Measurements from ENCODE around the gene ZDHHC14.

- TF ChIP-seq POLR2A (IDR thresholded peaks at IDR 0.05; ENCODE audit: extremely low read depth, insufficient read length): no peak
- TF ChIP-seq, protein P1, sequence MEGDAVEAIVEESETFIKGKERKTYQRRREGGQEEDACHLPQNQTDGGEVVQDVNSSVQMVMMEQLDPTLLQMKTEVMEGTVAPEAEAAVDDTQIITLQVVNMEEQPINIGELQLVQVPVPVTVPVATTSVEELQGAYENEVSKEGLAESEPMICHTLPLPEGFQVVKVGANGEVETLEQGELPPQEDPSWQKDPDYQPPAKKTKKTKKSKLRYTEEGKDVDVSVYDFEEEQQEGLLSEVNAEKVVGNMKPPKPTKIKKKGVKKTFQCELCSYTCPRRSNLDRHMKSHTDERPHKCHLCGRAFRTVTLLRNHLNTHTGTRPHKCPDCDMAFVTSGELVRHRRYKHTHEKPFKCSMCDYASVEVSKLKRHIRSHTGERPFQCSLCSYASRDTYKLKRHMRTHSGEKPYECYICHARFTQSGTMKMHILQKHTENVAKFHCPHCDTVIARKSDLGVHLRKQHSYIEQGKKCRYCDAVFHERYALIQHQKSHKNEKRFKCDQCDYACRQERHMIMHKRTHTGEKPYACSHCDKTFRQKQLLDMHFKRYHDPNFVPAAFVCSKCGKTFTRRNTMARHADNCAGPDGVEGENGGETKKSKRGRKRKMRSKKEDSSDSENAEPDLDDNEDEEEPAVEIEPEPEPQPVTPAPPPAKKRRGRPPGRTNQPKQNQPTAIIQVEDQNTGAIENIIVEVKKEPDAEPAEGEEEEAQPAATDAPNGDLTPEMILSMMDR (IDR thresholded peaks at IDR 0.05; ENCODE audit: low read depth, low read length): no peak
- no peak for TF ChIP-seq MYC (IDR thresholded peaks at IDR 0.05; ENCODE audit: low read depth, low read length)
- TF ChIP-seq, protein P2, sequence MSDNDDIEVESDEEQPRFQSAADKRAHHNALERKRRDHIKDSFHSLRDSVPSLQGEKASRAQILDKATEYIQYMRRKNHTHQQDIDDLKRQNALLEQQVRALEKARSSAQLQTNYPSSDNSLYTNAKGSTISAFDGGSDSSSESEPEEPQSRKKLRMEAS (IDR thresholded peaks at IDR 0.05; ENCODE audit: low read depth, low read length): no peak
Measured at GRCh38 chr6:157457787-157458186, 76.8 kb downstream of the ZDHHC14 start.

Data from NB4 (cell line).